Activated CD4-positive, alpha-beta T cell treated with anti-CD3 and anti-CD28 coated beads, Interleukin-2, amount 50 U/mL, for 48 hours (primary cell): ENCODE results near the gene OR52L1.
"Not testable (repeated sequence)": the region's sequence is repeated elsewhere in the genome, so short reads cannot be mapped to it uniquely, and the experiment has no call there.

Source experiments
- DNase-seq, 2 experiments: peaks; one replicate each; pipeline ENCODE4 v3.0.0-alpha.2; 2020

Gene OR52L1

GRCh38 chr11:5986885-5987284 lies at the start of gene OR52L1:
OR52L1 (minus strand) TSS chr11:5986985; CDS start chr11:5986930, 55 bp downstream.
- DNase-seq: no peak

GRCh38 chr11:6030708-6031405 lies 44.1 kb upstream of the OR52L1 start, which contains the start of gene OR56A1:
OR56A1 (minus strand) TSS chr11:6030758; CDS start chr11:6027692, 3,066 bp downstream.
- no peak for DNase-seq

DNA sequence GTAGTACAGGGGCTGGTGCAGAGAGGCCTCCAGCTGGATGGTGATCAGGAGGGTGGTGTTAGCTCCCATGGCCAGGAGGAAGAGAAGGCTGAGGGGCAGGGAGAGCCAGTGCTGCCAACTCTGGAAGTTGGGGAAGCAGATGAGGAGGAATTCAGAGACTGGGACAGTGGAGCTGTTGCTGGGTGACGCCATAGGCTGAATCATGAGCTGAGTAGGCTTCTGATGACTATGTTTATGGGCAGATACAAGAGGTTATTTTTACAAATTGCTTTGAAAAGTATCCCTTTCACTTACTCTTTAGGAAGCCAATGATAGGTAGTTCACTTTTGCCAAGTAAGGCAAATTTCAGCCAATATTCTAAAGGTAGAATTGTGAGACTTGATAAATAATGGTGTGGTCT lies 40.7 kb upstream of the OR52L1 start:
- no peak for DNase-seq

- no peak for DNase-seq
These were observed 38.3 kb upstream of the OR52L1 start for GRCh38 chr11:6025056-6025455.

DNA sequence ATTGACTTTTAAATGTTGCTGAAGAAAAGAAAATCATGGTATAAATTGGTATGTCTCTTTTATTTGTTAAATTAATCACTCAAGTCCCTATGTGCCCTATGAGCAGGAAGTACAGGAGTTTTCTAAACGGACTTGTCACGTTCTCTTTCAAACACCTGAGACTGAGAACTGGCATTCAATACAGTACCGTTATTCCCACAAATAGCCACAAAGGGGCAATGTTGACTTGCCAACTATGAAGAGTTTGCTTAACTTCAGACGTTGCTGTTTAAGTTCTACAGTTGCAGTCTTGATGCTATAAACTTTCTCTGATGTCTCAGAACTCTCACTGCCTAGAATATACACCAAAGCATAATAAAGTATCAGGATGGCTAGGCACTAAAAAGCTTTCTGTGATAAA lies 36.2 kb upstream of the OR52L1 start:
- DNase-seq: no peak

DNA sequence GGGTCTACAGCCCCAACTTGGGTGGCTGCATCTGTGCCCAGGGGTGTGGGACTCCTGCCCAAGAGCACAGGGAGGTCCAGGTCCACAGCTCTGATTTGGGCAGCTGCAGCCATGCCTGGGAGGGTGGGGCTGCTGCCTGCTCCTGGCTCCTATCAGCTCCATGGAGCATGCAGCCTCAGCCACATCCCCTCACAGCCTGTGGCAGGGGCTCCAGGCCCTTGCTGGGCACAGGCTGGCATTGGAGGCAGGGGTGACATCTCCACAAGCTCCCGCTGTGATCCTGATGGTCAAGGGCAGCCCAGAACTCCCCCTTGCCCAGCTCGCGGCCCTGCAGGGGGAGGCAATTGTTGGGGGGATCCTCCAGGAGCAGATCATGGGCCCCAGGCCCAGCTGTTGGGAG lies 26.3 kb upstream of the OR52L1 start:
- no peak for DNase-seq

- DNase-seq: no peak
These were observed 25.4 kb upstream of the OR52L1 start for GRCh38 chr11:6012035-6012668.

DNA sequence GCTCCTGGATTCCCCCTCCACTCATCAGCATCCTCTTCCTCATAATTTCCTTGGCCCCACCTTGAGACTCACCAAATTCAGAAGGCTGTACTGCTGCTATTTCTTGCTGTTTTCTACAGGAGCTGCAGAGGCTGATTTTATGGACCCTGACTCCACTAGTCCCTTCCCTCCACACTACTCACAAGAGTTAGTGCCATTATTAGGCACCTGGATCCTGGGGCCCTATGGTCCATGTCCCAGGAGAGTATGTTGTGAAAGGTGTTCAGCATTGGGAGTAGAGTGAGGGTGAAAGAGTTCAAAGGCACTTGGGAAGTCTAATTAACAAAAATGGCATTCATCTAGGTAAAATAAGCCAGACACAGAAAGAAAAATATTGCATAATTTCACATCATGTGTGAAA lies 20.1 kb upstream of the OR52L1 start, which contains the start of gene OR56A4:
Gene OR56A4, minus strand, starts transcription at position 101 of the 400 bp plus-strand sequence. CDS start 3,954 bp downstream, outside the sequence.
- no peak for DNase-seq

DNA sequence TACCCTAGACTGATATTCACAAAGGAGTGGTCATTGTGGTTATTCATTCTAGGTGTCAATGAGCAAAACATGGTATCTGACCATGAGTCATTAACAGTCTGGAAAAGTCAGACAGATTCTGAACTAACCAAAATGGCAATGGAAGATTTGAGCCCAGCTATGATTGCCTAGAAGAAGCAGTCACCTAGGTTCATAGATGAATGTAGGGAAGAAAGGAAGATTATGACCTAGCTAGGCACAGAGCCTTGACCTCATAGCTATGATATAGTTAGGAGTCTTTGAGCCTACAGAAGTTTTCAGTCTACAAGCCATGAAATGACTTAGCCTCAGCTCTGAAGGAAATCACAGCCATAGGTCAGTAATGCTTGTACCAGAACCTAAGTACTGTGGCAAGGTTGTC lies 19.6 kb upstream of the OR52L1 start:
- no peak for DNase-seq

- DNase-seq: no peak
These were observed 15.5 kb upstream of the OR52L1 start for GRCh38 chr11:6002202-6002699.

- no peak for DNase-seq
These were observed 8.0 kb upstream of the OR52L1 start for GRCh38 chr11:5994791-5995190.

GRCh38 chr11:5992604-5993251 lies 5.9 kb upstream of the OR52L1 start:
- DNase-seq: no peak

DNA sequence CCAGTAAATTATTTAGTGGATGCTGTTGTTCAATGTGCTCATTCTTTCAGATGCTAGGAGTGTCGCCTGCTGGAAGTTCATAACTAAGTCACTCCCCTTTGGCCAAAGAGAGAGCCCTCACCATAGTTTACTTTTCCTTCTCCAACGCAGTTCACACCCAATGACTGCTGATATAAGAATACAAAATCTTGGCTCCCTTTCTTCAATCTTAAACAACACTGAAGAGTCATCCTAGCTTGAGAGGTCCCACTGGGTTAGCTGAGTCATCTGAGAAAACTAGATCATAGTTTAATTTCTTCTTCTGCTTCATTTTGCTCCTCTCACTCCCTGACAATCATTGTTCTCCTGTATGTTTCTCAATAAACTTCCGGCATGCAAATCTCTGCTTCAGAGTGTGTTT lies 5.4 kb upstream of the OR52L1 start:
- no peak for DNase-seq

- DNase-seq: no peak
These were observed 2.4 kb upstream of the OR52L1 start for GRCh38 chr11:5989203-5989602.

DNA sequence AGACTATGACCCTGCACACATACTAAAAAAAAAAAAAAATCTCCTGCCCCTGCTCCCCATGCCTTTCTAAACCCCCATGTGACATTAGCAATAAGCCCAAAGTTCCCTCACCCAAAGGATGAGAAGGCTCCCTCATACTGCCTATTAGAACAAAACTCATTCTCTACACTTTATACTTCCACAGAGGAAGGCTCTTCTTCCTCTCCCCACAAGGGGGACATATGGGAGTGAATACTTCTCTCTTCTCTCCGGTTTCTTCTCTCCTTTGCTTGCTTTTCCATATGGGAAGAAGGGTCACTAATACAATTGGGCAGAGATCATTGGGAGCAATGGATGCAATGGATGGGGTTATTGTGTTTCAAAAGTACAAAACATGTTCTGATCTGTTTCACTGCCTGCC lies 3.3 kb downstream of the OR52L1 start:
- DNase-seq: no peak

DNA sequence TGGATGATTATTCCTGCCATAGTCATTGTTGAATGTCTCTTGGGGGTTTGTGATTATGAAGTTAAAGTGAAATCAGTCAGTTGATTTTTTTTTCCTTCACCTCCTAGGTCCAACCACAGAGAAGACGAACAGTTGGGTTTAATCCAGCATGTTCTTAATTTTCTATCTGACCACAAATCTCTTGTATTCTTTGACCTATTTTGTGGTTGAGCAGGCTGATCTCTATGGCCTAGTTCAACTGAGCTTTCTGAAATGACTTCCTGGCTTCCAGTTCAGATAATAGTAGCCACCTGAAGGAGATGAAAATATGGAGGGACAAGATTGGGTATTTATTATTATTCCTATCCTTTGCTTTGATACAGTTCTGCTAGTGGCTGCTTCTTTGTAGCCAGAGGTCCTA lies 13.3 kb downstream of the OR52L1 start:
- no peak for DNase-seq

- DNase-seq: no peak
These were observed 18.4 kb downstream of the OR52L1 start, which contains the start of gene OR56A5 for GRCh38 chr11:5968394-5968793. OR56A5 (minus strand) TSS chr11:5968494; CDS start chr11:5968494, 0 bp downstream.

DNA sequence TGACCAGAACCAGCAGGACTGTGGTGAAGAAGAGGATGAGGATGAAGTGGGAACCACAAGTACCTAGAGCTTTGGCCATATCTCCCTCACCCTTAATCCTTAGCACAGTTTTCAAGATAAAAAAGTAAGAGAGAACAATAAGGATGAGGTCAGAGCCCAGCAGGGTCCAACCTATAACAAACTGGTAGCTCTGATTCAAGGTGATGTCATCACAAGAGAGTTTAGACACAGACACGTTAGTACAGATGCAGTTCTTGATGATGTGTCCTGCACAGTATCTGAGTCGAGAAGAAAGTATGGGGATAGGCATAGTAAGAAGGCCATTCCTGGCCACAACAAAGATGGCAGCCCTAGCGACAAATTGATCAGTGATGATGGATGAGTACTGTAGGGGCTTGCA lies 19.1 kb downstream of the OR52L1 start:
- no peak for DNase-seq

DNA sequence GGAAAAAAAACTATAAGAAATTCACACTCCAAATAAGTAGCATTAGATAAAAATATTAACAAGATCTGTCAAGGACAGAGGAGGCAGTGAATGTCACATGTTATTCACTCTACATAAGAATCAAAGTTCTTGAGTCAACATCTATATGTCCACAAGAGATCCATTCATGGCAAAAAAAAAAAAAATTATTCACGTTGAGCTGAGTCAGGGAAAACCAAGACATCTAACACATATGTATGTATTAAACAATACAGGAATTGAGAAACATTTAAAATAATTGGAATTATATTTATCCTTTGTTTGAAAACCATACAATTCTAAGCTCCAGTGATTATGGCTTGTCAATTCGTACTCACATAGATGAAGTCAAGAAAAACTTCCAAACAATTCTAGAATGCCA lies 19.8 kb downstream of the OR52L1 start:
- no peak for DNase-seq

DNA sequence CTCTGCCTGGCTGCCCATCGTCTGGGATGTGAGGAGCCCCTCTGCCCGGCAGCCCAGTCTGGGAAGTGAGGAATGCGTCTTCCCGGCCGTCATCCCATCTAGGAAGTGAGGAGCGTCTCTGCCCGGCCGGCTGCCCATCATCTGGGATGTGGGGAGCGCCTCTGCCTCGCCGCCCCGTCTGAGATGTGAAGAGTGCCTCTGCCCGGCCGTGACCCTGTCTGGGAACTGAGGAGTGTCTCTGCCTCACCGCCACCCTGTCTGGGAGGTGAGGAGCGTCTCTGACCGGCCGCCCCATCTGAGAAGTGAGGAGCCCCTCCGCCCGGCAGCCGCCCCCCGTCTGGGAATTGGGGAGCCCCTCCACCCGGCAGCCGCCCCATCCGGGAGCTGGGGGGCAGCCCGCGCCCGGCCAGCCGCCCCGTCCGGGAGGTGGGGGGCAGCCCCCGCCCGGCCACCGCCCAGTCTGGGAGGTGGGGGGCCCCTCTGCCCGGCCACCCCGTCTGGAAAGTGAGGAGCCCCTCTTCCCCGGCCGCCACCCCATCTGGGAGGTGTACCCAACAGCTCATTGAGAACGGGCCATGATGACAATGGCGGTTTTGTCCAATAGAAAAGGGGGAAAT lies 26.0 kb downstream of the OR52L1 start:
- DNase-seq: not testable (repeated sequence)

DNA sequence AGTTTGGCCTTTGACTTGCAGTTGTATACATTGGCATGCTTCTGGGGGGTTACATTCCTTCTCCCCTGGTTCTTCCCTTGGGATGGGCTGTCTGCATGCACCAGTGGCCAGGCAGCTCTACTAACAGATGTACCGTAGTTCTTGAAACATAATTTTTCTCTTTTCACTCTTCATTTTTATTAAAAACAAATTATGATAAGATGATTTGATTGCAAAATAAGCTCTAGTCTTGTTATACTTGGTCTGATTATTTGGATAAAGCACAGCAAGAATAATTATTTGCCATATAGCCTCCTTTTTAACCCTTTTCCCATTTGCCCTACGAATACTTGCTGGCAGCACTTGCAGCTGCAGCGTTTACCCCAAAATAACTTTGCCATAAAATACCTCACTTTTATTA lies 31.2 kb downstream of the OR52L1 start:
- no peak for DNase-seq

- no peak for DNase-seq
These were observed 44.8 kb downstream of the OR52L1 start, which contains the start of gene OR56A3 for GRCh38 chr11:5941951-5942350. OR56A3 (plus strand) TSS chr11:5942251; CDS start chr11:5947347, 5,096 bp downstream.

DNA sequence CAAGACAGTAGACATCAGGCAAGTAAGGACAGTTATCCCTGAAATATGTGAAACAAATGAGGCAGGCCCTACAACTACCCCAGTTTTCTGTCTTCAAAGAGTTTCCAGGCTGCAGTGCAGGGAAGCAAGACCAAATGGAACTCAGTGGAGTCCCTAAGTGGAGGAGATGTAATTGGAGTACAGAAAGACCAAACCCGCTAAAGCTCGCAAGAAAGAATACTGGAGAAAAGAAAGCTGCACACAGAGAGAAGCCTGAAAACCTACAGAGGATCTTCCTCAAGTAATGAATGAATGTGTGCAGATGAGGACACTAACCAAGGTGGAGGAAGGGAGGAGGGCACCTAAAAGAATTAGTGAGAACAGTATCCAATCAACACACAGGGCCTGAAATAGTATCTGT lies 46.0 kb downstream of the OR52L1 start:
- no peak for DNase-seq
